HG03432 (cell line): Measurements from ENCODE around the gene MTF2.

Source experiments
- ATAC-seq: cut with Tn5 transposase; IDR thresholded peaks from one replicate; pipeline ENCODE4 v1.9.1; 2021; ENCODE audit warnings: mild to moderate bottlenecking, moderate library complexity; ENCODE audit not compliant: unreplicated experiment

Gene MTF2

DNA sequence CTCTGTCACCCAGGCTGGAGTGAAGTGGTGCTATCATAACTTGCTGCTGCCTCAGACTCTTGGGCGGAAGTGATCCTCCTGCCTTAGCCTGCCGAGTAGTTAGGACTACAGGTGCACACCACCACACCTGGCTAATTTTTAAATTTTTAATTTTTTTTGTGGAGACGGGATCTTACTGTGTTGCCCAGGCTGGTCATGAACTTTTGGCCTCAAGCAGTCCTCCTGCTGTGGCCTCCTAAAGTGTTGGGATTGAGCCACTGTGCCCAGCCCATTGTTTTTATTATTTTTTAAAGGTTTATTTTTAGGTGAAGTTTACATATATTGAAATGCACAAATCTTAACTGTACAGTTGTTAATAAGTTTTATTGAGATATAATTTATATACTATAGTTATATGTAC lies 3.2 kb downstream of the MTF2 start:
- ATAC-seq: no peak

DNA sequence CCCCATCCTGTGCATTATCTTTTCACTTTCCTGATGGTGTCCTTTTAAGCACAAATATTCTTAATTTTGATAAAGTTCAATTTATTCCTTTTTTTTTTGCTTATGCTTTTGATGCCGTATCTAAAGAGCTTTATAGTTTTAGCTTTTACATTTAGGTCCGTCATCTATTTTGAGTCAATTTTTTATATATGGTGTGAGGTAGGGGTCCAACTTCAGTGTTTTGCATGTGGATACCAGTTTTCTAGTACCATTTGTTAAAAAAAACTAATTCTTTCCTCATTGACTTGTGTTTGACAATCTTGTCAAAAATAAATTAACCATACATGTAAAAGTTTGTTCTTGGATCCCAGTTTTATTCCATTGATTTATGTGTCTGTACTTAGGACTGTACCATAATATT lies 4.9 kb downstream of the MTF2 start:
- no peak for ATAC-seq

GRCh38 chr1:93087532-93087931 lies 8.4 kb downstream of the MTF2 start:
- ATAC-seq: peak; percentile 48

GRCh38 chr1:93093332-93094006 lies 14.4 kb downstream of the MTF2 start:
- no peak for ATAC-seq

DNA sequence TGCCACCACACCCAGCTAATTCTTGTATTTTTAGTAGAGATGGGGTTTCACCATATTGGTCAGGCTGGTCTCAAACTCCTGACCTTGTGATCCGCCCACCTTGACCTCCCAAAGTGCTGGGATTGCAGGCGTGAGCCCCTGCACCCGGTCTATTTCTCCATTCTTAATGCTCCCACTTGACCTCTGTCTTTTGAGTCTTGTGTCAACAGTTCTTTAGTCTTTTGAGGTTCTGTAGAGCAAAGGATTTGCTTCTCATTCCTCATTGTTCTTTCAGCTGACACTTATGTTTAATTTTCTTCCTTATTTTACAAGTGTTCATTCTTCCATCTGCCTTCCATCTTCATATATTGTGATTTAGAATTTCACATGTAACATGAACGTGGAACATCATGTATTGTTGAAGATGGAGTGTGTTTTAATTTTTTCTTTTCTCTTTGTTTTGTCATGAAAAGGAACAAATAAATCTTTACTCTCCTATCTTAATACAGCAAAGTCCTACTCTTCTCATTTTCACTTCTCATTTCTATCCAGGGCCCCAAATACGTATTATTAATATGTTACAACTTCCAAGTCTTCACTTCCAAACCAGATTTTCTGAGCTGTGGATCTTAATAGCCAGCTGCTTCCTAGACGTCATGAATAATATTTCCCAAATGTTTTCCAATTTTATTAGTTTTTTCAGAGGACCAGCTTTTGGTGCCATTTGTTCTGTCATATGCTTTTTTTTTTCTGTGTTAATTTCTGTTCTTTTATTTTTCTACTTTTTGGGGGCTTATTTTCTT lies 16.9 kb downstream of the MTF2 start:
- no peak for ATAC-seq

GRCh38 chr1:93102142-93102541 lies 23.1 kb downstream of the MTF2 start:
- ATAC-seq: no peak

DNA sequence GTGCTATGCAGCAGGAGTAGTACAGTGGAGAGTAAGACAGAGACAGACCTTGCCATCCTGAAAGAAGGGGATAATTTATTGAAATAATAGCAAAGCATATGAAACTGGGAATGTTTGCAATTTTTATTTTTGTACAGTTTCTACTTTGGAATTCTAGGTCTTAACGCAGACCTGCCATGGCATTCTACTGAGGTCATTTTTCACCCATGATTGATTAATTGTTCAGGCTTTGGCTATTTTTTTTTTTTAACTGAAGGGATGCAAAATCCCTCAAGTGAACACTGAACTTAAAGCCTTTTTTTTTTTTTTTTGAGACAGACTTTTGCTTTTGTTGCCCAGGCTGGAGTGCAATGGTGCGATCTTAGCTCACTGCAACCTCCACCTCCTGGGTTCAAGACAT lies 27.1 kb downstream of the MTF2 start:
- ATAC-seq: no peak

GRCh38 chr1:93107395-93107794 lies 28.3 kb downstream of the MTF2 start:
- ATAC-seq: no peak

GRCh38 chr1:93108335-93108734 lies 29.3 kb downstream of the MTF2 start:
- no peak for ATAC-seq

DNA sequence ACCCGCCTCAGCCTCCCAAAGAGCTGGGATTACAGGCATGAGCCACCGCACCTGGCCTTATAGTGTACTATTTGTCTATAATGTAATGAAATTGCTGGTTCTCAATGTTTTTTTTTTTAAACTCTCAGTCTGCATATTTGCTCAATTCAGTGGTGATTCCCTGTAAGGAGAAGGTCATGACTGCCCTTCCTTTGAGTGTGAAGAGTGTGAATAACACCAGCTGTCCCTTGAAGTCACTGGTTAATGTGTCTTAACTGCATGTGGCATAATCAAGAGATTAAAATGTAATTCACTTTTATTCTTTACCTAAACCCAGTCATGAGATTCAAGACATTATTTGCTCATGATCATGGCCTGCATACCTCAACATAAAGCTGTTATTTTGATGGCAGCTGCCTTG lies 30.5 kb downstream of the MTF2 start:
- no peak for ATAC-seq

GRCh38 chr1:93111065-93111464 lies 32.0 kb downstream of the MTF2 start:
- ATAC-seq: no peak

DNA sequence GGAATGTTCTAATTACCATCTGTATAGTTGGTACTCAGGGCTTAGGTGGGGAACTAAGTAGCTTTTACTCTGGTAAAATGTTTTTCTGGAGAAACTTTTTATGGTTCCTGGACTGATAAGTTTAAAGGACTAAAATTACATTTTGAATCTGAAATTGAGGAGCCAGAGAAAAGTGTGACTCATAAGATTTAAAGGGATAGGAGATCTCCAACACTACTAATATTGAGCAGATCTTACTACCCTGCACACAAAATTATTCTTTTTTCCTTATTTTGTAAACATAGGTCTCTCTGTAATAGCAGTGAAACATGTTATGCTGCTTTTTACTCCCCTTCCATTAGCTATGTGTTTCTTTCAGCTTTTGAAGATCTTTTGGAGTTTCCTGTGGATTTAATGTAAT lies 32.5 kb downstream of the MTF2 start:
- ATAC-seq: no peak

- no peak for ATAC-seq
These were observed 34.0 kb downstream of the MTF2 start for GRCh38 chr1:93113127-93113526.

- no peak for ATAC-seq
These were observed 35.3 kb downstream of the MTF2 start for GRCh38 chr1:93114391-93114790.

DNA sequence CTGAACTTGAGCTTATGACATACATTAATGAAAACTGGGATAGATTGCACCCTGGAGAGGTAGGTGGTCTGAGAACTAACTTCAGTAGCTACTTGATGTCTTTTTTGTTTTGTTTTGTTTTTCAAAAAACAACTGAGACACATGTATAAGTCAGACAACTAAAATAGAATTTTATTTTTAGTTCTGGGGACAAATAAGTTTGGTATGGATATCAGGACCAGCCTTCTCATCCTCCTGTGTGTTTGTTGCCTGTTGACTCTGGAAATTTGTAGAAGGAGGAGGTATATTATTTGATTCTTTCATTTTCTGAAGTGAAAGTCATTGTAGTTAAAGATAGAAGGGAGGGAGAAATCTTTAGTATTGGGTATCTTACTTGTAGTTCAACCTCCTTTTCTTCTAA lies 41.5 kb downstream of the MTF2 start:
- ATAC-seq: no peak

DNA sequence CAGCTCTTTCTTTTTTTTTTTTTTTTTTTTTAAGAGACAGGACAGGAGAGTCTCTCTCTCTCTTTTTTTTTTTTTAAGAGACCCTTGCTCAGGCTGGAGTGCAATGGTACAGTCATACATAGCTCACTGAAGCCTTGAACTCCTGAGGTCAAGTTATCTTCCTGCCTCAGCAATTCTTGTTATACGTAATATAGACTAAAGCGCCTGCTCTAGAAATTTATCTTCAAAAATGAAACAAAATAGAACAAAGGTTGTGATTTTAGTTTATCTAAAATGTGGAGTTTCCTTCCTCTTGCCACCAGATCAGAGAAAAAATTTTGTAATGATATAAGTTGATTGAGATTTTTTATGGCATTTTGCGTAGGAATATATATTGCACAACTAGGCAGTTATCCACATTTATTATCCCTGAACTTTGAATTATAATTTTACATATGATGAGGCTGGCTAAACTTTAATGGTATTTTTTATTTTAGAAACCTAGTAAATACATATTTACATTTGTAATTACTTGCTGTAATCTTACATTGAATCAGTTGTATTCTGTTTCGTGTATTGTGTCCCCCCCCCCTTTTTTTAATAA lies 44.2 kb downstream of the MTF2 start:
- ATAC-seq: no peak

DNA sequence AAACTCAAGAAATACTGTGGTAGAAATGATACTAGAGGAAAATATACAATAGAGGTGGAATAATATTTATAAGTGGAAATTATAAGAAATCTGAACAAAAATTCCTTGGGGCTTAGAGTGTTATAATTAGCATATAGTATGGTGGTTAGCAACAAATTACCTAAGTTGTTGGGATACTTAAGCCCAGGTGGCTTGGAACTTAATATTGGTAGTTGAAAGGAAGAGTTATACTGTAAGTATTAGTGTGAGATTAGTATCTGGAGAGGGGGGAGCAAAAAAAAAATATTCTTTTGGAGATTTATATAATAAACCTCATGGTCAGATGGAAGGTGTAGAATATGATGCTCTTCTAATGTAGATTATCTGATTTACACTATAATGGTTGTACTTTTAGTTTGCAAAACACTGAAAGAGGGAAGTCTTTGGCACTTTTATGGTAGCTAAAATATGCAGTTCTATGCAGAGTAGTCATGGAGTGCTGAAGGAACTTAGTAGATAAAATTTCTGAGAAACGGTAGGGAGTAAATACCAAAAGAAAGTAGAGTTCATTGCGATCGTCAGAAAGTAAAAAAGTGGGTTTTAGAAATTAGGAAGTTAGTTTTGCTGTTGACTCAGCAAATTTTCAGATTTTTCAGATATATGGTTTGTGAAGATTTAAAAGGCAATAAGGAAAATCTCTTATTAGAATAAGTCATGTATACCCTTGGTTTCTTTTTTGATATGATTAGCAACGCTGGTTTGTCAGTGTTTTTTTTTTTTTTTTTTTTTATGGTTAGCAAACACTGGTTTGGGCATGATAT lies 45.7 kb downstream of the MTF2 start:
- ATAC-seq: no peak

- ATAC-seq: no peak
These were observed 50.5 kb downstream of the MTF2 start for GRCh38 chr1:93129507-93130099.

DNA sequence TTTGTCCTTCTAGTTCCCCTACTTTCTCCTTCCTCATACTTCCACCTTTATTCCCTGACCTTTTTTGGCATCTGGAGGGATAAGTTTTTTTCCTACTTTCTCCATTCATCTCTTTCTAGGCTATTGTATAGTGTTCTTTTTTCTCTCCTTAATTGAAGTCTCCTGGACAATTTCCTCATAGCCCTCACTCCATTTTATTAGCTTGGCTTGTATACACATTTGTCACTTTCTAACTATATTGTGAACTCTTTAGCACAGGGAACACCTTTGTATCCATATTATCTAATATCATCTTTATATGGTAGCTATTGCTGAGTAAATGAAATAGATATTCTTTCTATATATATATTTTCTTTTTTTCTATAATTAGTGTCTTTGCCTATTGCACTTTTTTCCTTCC lies 53.6 kb downstream of the MTF2 start:
- no peak for ATAC-seq

- no peak for ATAC-seq
These were observed 57.4 kb downstream of the MTF2 start for GRCh38 chr1:93136445-93136844.
